Neuronal stem cell (in vitro differentiated cells): Measurements from ENCODE around the gene P2RX3.

Experiments
- DNase-seq: peaks from one replicate; pipeline ENCODE4 v3.0.0-alpha.2; 2013; ENCODE audit warnings: low spot score
- H2AFZ ChIP-seq: one replicate; pipeline ENCODE4 v1.6.1; 2013; ENCODE audit warnings: mild to moderate bottlenecking, low read length, inconsistent platforms
- H2AK5ac ChIP-seq: 2 replicates; pipeline ENCODE4 v1.6.1; 2013; ENCODE audit warnings: low read depth, mild to moderate bottlenecking, inconsistent platforms, low read length, moderate library complexity, mixed read lengths
- H2BK120ac ChIP-seq: 2 replicates; pipeline ENCODE4 v1.6.1; 2013; ENCODE audit warnings: low read depth, mild to moderate bottlenecking, inconsistent platforms, low read length, moderate library complexity, mixed read lengths
- H2BK12ac ChIP-seq: one replicate; pipeline ENCODE4 v1.6.1; 2013; ENCODE audit warnings: low read length, inconsistent platforms
- H2BK15ac ChIP-seq: 2 replicates; pipeline ENCODE4 v1.6.1; 2013; ENCODE audit warnings: mild to moderate bottlenecking, low read length, inconsistent platforms, mixed read lengths
- H2BK5ac ChIP-seq: one replicate; pipeline ENCODE4 v1.6.1; 2013; ENCODE audit warnings: inconsistent platforms, mild to moderate bottlenecking, low read length, moderate library complexity
- H3K14ac ChIP-seq: one replicate; pipeline ENCODE4 v1.6.1; 2013; ENCODE audit warnings: low read length, inconsistent platforms
- H3K18ac ChIP-seq: 2 replicates; pipeline ENCODE4 v1.6.1; 2013; ENCODE audit warnings: low read length, inconsistent platforms
- H3K23ac ChIP-seq: 2 replicates; pipeline ENCODE4 v1.6.1; 2013; ENCODE audit warnings: low read depth, mild to moderate bottlenecking, mixed read lengths, low read length, inconsistent platforms; ENCODE audit not compliant: poor library complexity
- H3K27ac ChIP-seq: replicated peaks from 3 replicates; pipeline ENCODE4 v1.5.1; 2013; ENCODE audit warnings: low read length, inconsistent platforms
- H3K27me3 ChIP-seq, 3 experiments: 2 replicates each; pipeline ENCODE4 v1.6.1; 2013; ENCODE audit warnings: low read length in 3 of 3, mild to moderate bottlenecking in 2 of 3, inconsistent platforms in 1 of 3, low read depth in 1 of 3, mixed read lengths in 1 of 3, moderate library complexity in 1 of 3; ENCODE audit not compliant: control insufficient read depth in 3 of 3, insufficient read depth in 3 of 3
- H3K36me3 ChIP-seq, 2 donors: replicated peaks in 1 of 2; 2 replicates each; pipeline ENCODE4 v1.6.1; 2013; ENCODE audit warnings: low read length in 2 of 2; ENCODE audit not compliant: control insufficient read depth in 2 of 2, insufficient read depth in 2 of 2
- H3K4ac ChIP-seq: 2 replicates; pipeline ENCODE4 v1.6.1; 2013; ENCODE audit warnings: inconsistent platforms, mild to moderate bottlenecking, low read length, moderate library complexity
- H3K4me1 ChIP-seq, 2 donors: 1 replicate in 1 of 2; 2 replicates in 1 of 2; pipeline ENCODE4 v1.6.1; 2013; ENCODE audit warnings: low read length in 2 of 2, low read depth in 1 of 2; ENCODE audit not compliant: control insufficient read depth in 2 of 2, insufficient read depth in 1 of 2
- H3K4me2 ChIP-seq: one replicate; pipeline ENCODE4 v1.6.1; 2013; ENCODE audit warnings: mild to moderate bottlenecking, low read length, inconsistent platforms; ENCODE audit not compliant: insufficient read depth, poor library complexity, severe bottlenecking
- H3K4me3 ChIP-seq, 2 donors: 2 replicates each; pipeline ENCODE4 v1.5.1; 2013; ENCODE audit warnings: low read length in 2 of 2, mild to moderate bottlenecking in 2 of 2, inconsistent platforms in 1 of 2, moderate library complexity in 1 of 2
- H3K79me1 ChIP-seq: one replicate; pipeline ENCODE4 v1.6.1; 2013; ENCODE audit warnings: low read depth, mild to moderate bottlenecking, inconsistent platforms, low read length, moderate library complexity
- H3K9ac ChIP-seq: one replicate; pipeline ENCODE4 v1.6.1; 2013; ENCODE audit warnings: mild to moderate bottlenecking, low read depth, low read length, inconsistent platforms; ENCODE audit not compliant: poor library complexity
- H3K9me3 ChIP-seq, 2 donors: replicated peaks in 1 of 2; 2 replicates each; pipeline versions ENCODE3 to v1.6.1; 2013; ENCODE audit warnings: low read length in 2 of 2, mild to moderate bottlenecking in 2 of 2, inconsistent platforms in 1 of 2, low read depth in 1 of 2, mixed read lengths in 1 of 2, moderate library complexity in 1 of 2; ENCODE audit not compliant: control insufficient read depth in 2 of 2, insufficient read depth in 1 of 2
- H4K8ac ChIP-seq: one replicate; pipeline ENCODE4 v1.6.1; 2013; ENCODE audit warnings: low read depth, mild to moderate bottlenecking, inconsistent platforms, low read length, moderate library complexity
- H4K91ac ChIP-seq: one replicate; pipeline ENCODE4 v1.6.1; 2013; ENCODE audit warnings: low read length, low read depth, mild to moderate bottlenecking, inconsistent platforms; ENCODE audit not compliant: poor library complexity
- WGBS, 2 donors: extraction: QIAGEN DNeasy Blood & Tissue Kit; methylation state at CpG; one replicate each; pipeline ENCODE4 v1.1.7; 2013; ENCODE audit warnings: missing lambda C conversion rate in 2 of 2, mixed read lengths in 1 of 2; ENCODE audit not compliant: insufficient read length in 2 of 2, insufficient replicate concordance in 1 of 2; ENCODE audit errors: extremely low coverage in 2 of 2; 5-methylcytosine and 5-hydroxymethylcytosine counted together

The P2RX3 gene

DNA sequence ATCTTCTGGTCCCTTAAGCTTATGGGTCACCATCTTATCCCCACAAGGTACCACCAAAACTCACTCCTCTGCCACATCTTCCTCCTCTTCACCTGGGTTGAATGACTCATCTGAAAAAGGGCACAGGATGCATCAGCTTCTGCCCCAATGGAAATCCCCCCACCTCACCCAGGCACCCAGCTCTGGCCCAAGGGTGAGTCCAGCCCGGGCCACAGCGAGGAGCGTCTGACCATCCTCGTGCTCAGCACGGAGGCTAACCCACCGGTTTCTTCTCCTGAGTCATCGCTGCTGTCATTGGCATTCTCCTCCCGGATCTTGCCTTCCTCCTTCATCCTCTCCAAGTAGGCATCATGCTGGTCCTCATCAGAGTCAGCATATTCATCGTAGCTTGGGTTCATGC is 8.1 kb upstream of the P2RX3 start:
- H3K23ac ChIP-seq: no peak overlapping the region
- no peak overlapping the region for H3K4me2 ChIP-seq
- peaks cover 0 to 1% of the 10 kb centered on the region in 2 donors for H3K9me3 ChIP-seq
- H3K27ac ChIP-seq: no peak overlapping the region
- no peak overlapping the region for H2BK12ac ChIP-seq
- H2AK5ac ChIP-seq: no peak overlapping the region
- no peak overlapping the region for H4K8ac ChIP-seq
- H3K14ac ChIP-seq: no peak overlapping the region
- H3K18ac ChIP-seq: no peak overlapping the region
- no peaks in the 10 kb centered on the region for H3K27me3 ChIP-seq
- no peak overlapping the region for H3K4me3 ChIP-seq
- no CpG with 5 or more reads among the region's 9 CpGs for WGBS, 2 donors
- DNase-seq: no peak
- peaks cover 11 to 20% of the 10 kb centered on the region in 2 donors for H3K4me1 ChIP-seq
- H3K36me3 ChIP-seq: peaks cover 79 to 92% of the 10 kb centered on the region in 2 donors
- no peak overlapping the region for H3K9ac ChIP-seq
- no peak overlapping the region for H4K91ac ChIP-seq
- H3K79me1 ChIP-seq: peaks cover 13% of the 10 kb centered on the region
- H2BK5ac ChIP-seq: no peak overlapping the region
- H2AFZ ChIP-seq: no peak overlapping the region
- no peak overlapping the region for H2BK120ac ChIP-seq
- H3K4ac ChIP-seq: no peak overlapping the region
- H2BK15ac ChIP-seq: no peak overlapping the region

DNA sequence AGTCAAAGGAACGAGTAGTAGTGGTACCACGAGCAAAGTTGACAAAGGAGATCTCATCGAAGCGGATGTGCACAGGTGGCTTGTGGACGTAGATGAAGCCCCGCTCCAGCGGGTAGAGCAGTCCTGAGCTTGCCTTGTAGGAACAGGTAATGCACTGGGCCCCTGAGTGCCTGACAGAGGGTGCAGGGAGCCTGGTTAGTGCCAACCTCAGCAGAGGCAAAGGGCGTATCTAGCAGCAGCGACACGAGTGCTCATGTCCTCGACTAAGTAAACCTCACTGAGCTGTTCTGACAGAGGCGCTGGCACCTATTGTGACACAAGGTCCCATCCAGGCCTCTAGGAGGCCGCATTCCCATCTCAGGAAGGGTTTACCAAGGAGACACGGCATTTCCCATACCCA is 6.4 kb upstream of the P2RX3 start:
- Histone ChIP-seq H3K4me3 (peak overlapping the region in 1 of 2 donors; percentile 15), H3K36me3 (peaks cover 72 to 79% of the 10 kb centered on the region in 2 donors), H3K4me2 (no peak overlapping the region), H3K4ac (no peak overlapping the region), H4K8ac (no peak overlapping the region), H2AFZ (no peak overlapping the region), H3K79me1 (peaks cover 15% of the 10 kb centered on the region), H3K14ac (no peak overlapping the region), H2BK5ac (no peak overlapping the region), H3K27me3 (no peaks in the 10 kb centered on the region), H3K4me1 (peaks cover 11 to 17% of the 10 kb centered on the region in 2 donors), H3K9ac (no peak overlapping the region), H2AK5ac (no peak overlapping the region), H3K9me3 (peaks cover 0 to 1% of the 10 kb centered on the region in 2 donors), H2BK12ac (no peak overlapping the region), H2BK15ac (no peak overlapping the region), H3K23ac (no peak overlapping the region), H4K91ac (no peak overlapping the region), H3K18ac (no peak overlapping the region), H2BK120ac (no peak overlapping the region), H3K27ac (no peak overlapping the region)
- no CpG with 5 or more reads among the region's 14 CpGs for WGBS, 2 donors
- DNase-seq: no peak

DNA sequence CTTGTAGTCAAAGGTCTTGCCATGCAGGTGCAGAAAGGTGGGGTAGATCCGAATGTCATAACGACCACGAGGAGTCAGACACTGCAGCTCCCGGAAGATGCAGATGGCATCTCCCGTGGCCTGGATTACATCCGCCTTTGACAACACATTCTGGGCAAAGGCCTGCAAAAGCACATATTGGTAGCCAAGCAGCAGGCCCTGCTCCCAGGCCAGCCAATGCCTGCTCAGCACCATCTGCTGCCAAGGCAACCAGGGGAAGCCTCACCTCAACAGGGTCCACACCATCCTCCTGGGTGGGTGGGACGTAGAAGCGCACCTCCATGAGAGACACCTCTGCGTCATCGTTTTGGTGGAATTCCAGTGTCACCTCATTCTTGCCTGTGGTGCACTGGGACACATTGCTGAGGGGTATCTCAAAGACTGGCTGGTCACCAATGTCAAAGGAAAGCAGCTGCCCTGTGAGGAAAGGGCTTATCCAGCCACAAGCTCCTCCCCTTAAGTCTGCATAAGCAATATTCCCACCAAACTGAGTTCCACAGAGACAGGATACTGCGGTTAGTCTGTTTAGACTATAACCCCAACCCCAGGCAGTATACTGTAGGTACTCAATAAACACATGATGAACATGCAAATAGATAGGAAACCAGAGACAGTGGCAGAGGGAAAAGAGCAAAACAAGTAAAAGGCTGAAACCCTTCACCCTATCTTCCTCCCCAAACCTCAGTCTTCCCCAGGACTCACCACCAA is 5.3 kb upstream of the P2RX3 start:
- Histone ChIP-seq H2BK5ac (no peak overlapping the region), H3K4me2 (no peak overlapping the region), H2BK120ac (no peak overlapping the region), H3K9ac (peak overlapping the region; percentile 74), H2BK15ac (no peak overlapping the region), H2AFZ (no peak overlapping the region), H3K4ac (no peak overlapping the region), H3K14ac (no peak overlapping the region), H3K9me3 (peaks cover 0 to 1% of the 10 kb centered on the region in 2 donors), H3K18ac (no peak overlapping the region), H2AK5ac (no peak overlapping the region), H3K27ac (no peak overlapping the region), H4K8ac (no peak overlapping the region), H3K36me3 (peaks cover 60 to 68% of the 10 kb centered on the region in 2 donors), H3K4me3 (no peak overlapping the region), H3K27me3 (no peaks in the 10 kb centered on the region), H3K4me1 (peaks cover 12 to 18% of the 10 kb centered on the region in 2 donors), H3K79me1 (peaks cover 15% of the 10 kb centered on the region), H3K23ac (no peak overlapping the region), H4K91ac (no peak overlapping the region), H2BK12ac (no peak overlapping the region)
- no CpG with 5 or more reads among the region's 11 CpGs for WGBS, 2 donors
- DNase-seq: no peak

DNA sequence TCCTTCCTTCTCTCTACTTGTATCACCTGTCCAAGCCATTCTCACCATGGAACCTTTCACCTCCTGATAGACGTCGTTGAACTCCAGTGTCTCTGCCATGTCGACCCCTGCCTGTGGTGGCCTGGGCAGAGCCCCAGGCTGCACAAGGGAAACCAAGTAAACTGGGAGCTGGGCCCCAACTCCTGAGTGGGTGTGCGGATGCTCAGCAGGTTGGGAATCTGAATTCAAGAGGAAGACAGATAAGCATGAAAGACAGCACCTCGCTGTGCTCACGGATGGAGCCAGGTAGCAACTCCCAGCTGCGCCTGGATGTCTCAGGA is 3.2 kb upstream of the P2RX3 start:
- WGBS, 2 donors: no CpG with 5 or more reads among the region's 7 CpGs
- Histone ChIP-seq H3K9ac (peak overlapping the region; percentile 96), H2AK5ac (no peak overlapping the region)

More for the DNA sequence above, 3.2 kb upstream of the P2RX3 start:
- no peak for DNase-seq
- Histone ChIP-seq H2AFZ (peak overlapping the region; percentile 89), H3K4me3 (peak overlapping the region; percentile 74 to 82), H3K18ac (no peak overlapping the region), H2BK5ac (no peak overlapping the region), H3K4me2 (peak overlapping the region; percentile 84), H2BK120ac (no peak overlapping the region), H2BK15ac (no peak overlapping the region), H3K79me1 (peaks cover 12% of the 10 kb centered on the region), H3K27ac (no peak overlapping the region), H2BK12ac (no peak overlapping the region), H3K14ac (no peak overlapping the region), H3K23ac (no peak overlapping the region), H3K9me3 (no peaks in the 10 kb centered on the region), H3K27me3 (no peaks in the 10 kb centered on the region), H4K91ac (no peak overlapping the region), H3K4me1 (peaks cover 28 to 31% of the 10 kb centered on the region in 2 donors), H3K36me3 (peaks cover 41 to 47% of the 10 kb centered on the region in 2 donors), H4K8ac (no peak overlapping the region), H3K4ac (no peak overlapping the region)
